ENCODE data around the gene MMP12.

DNA sequence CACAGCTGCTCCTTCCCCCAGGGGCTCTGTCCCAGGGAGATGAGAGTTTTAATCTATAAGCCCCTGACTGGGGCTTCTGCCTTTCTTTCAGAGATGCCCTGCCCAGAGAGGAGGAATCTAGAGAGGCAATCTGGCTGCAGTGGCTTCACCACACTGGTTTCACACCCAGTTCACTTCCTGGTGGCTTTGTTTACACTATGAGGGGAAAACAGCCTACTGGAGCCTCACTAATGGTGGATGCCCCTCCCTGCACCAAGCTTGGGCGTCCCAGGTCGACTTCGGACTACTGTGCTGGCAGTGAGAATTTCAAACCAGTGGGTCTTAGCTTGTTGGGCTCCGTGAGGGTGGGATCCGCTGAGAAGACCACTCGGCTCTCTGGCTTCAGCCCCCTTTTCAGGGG, 55.3 kb downstream of the MMP12 start:
- TF ChIP-seq CTCF (IDR thresholded peaks at IDR 0.05) (no peak), POLR2A (IDR thresholded peaks at IDR 0.05) (no peak)

Measured in right lobe of liver (tissue), 4 donors.